Hematopoietic multipotent progenitor cell treated with erythropoietin and hydrocortisone succinate and interleukin-3 and kit ligand, for 17 days (in vitro differentiated cells): ENCODE measurements around the gene CCL3.
"Not testable (repeated sequence)": the region's sequence is repeated elsewhere in the genome, so short reads cannot be mapped to it uniquely, and the experiment has no call there.

Experiments
- DNase-seq: peaks from one replicate; pipeline ENCODE4 v3.0.0-alpha.2; 2015; ENCODE audit warnings: low spot score

CCL3 gene

GRCh38 chr17:36114971-36115648, 25.2 kb upstream of the CCL3 start:
- DNase-seq = not testable (repeated sequence)

GRCh38 chr17:36113131-36113530, 23.2 kb upstream of the CCL3 start:
- not testable (repeated sequence) for DNase-seq

- DNase-seq = no peak
These were observed 22.6 kb upstream of the CCL3 start for GRCh38 chr17:36112572-36112971.

GRCh38 chr17:36111068-36111490, 21.1 kb upstream of the CCL3 start:
- DNase-seq = no peak

- not testable (repeated sequence) for DNase-seq
These were observed 18.3 kb upstream of the CCL3 start for GRCh38 chr17:36108265-36108664.

GRCh38 chr17:36107660-36108059, 17.7 kb upstream of the CCL3 start:
- no peak for DNase-seq

GRCh38 chr17:36106493-36106835, 16.5 kb upstream of the CCL3 start:
- DNase-seq = no peak

- DNase-seq = no peak
These were observed 16.0 kb upstream of the CCL3 start for GRCh38 chr17:36105781-36106492.

GRCh38 chr17:36104701-36105181, 14.8 kb upstream of the CCL3 start:
- no peak for DNase-seq

- DNase-seq = not testable (repeated sequence)
These were observed 14.3 kb upstream of the CCL3 start for GRCh38 chr17:36104246-36104645.

GRCh38 chr17:36103401-36103975, 13.5 kb upstream of the CCL3 start, which contains the start of gene CCL4:
TSS of gene CCL4 (plus strand) at chr17:36103827. CDS start at chr17:36103906, 79 bp downstream.
- not testable (repeated sequence) for DNase-seq

- DNase-seq = not testable (repeated sequence)
These were observed 9.1 kb upstream of the CCL3 start for GRCh38 chr17:36099004-36099403.

- no peak for DNase-seq
These were observed 6.0 kb upstream of the CCL3 start for GRCh38 chr17:36095992-36096391.

- no peak for DNase-seq
These were observed 4.8 kb upstream of the CCL3 start for GRCh38 chr17:36094746-36095145.

- DNase-seq = no peak
These were observed 4.3 kb upstream of the CCL3 start for GRCh38 chr17:36094232-36094631.

GRCh38 chr17:36092715-36093114, 2.8 kb upstream of the CCL3 start:
- not testable (repeated sequence) for DNase-seq

GRCh38 chr17:36092230-36092629, 2.3 kb upstream of the CCL3 start:
- no peak for DNase-seq

GRCh38 chr17:36089339-36089865, 541 bp downstream of the CCL3 start:
- no peak for DNase-seq

- DNase-seq = no peak
These were observed 1.1 kb downstream of the CCL3 start for GRCh38 chr17:36088670-36089338.

- not testable (repeated sequence) for DNase-seq
These were observed 1.9 kb downstream of the CCL3 start for GRCh38 chr17:36087897-36088572.

- not testable (repeated sequence) for DNase-seq
These were observed 2.5 kb downstream of the CCL3 start for GRCh38 chr17:36087471-36087870.

GRCh38 chr17:36086791-36087190, 3.2 kb downstream of the CCL3 start:
- DNase-seq = no peak
